GM21447 (cell line): Measurements from ENCODE around the gene DLG5.

Experiments
- ATAC-seq: cut with Tn5 transposase; IDR thresholded peaks from one replicate; pipeline ENCODE4 v1.9.1; 2021; ENCODE audit not compliant: unreplicated experiment

DLG5 gene

DNA sequence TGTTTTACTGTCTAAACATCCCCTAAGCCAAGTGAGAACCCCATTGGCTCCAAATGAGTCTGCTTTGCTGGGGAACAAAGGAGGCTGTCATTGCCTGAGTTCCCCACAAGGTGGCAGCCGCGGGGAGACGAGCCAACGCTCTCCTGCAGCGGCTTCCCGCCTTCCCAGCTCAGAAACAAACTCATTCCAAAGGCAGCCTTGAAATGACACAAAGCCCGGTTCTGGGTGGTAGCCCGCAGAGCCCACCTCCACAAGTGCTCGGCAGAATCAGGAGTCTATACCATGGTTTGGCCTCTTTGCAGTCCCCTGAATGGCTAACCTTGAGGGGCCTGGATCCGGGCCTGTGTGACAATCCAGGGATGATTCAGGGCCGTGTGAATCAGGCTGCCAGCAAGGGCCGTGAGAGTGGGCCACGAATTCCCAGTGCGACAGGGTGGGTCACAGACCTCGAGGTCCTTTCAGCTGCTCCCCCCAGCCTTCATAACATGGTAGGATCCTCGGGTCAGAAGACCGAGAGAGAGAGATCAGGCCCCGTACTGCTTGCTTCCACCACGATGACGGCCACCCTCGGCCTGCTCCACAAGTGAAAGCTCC, 79.7 kb downstream of the DLG5 start:
- peak; percentile 84 for ATAC-seq

DNA sequence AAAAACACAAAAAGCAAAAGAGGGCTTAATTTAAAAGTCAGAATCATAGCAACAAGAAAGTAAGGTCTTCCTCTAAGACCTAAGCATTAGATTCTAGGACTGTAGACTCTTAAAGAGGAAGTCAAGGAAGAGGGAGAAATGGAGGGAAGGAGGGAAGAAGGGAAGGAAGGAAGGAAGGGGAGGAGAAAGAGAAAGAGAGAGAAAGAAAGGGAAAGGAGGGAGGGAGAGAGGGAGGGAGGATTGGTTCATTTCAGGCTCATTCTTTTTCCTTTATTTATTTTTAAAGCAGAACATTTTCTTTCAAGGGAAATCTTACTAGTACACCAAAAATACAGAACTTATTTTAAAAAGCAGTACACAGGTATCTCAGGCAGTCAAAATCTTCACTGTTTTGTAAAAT, 81.1 kb downstream of the DLG5 start:
- no peak for ATAC-seq

DNA sequence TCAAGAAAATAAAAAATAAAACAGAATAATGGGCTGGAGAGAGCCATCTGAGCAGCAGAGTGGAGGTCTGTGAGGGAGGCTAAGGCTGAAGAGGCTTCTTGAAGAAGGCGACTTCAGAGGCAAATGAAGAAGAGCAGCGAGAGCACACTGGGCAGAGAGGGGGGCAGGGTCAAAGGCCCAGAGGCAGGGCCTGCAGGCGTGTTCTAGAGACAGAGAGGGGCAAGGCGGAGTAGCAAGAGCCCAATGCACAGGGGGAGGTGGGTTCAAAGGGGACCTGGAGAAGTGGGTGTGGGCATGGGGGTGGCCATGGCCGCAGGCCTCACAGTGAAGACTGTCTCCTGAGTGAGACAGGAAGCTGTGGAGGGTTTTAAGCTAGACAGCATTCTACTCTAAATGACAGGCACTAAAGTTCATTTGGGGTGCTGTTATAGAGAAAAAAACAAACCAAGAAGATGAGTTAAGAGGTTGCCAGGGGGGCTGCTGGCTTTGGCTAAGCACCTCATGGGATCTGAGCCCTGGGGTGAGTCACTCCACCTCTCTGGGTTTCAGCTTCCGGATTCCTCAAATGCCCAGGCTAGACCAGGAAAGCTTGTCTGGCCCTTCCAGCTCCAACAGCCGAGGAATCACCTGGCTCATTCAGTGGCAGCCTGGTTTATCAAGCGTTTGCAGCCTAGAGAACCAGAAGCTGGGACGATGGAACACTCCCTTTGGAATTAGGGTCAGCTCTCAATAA, 81.7 kb downstream of the DLG5 start:
- ATAC-seq, result no peak

GRCh38 chr10:77844177-77844576, 82.4 kb downstream of the DLG5 start:
- ATAC-seq, result no peak

DNA sequence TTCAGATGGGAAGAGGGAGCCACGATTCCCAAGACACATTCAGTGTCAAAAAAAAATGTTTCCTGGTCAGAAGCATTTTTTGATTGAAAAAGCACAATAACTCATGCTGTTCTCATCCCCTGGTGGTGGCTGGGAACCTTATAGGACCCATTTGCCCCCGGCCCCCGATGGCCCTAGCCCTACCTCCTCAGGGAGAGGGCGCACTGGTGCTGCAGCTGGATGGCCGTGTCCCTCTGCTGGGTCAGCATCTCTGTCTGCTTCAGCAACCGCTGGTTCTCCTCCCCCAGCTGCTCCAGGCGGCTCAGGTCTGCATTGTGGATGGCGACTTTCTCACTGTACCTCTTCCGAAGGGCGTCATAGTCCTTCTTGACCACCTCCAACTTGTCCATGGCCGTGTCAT, 83.3 kb downstream of the DLG5 start:
- ATAC-seq, result no peak

- ATAC-seq, result no peak
Observed at GRCh38 chr10:77842652-77843212, 83.8 kb downstream of the DLG5 start.

DNA sequence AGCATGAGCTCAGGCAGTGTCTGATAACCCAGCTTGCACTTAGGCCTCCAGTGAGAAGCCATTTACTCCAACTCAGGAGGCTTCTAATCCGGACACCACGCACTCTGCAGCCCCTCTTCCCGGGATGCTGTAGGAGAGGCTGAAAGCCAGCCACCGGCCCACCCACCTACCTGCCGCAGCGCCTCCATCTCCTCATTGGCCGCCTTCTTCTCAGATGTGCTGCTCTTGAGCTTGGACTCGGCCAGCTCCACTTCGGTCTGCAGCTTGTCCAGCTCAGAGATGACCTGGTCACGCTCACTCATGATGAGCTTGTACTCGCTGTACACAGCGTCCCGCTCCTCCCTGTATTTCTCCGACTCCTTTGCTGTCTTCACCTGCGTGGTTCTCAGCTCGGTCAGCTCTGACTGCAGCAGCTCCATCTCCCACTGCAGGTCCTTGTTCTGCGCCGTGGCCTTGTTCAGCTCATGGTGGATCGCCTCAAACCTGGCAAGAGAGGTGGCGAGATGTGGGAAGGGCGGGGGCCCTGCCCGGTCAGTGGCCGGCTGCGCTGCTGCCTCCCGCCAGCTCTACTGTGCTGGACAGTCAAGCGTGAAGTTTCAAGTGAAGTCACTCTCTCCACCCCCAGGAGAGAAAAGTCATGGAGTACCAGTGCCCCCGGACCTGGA, 84.7 kb downstream of the DLG5 start:
- ATAC-seq, result no peak

- no peak for ATAC-seq
Observed at GRCh38 chr10:77840636-77841035, 85.9 kb downstream of the DLG5 start.

GRCh38 chr10:77837925-77838595, 88.5 kb downstream of the DLG5 start:
- ATAC-seq, result no peak

GRCh38 chr10:77837248-77837924, 89.2 kb downstream of the DLG5 start:
- peak; percentile 87 for ATAC-seq

DNA sequence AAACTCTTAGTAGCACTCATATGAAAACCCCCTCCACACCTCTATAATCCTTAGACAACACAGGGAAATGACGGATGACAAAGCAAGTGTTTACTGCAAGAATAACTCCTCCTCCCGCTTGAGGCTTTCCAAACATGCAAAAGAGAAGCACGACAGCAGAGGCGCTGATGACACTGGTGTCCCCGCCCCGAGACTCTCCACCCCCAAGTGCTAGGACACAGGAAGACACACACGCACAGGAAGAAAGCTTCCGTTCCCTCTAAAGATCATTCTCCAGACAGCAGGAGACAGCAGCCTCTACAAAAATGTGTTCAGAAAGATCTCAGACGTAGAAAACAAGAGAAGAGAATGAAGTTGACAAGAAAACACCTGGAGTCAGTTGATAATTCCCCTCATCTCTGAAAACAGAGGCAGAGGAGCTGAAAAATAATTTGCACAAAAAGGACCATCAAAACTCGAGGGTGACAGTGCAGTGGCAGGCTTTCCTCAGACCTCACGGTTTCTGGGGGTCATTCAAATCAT, 90.2 kb downstream of the DLG5 start:
- ATAC-seq, result peak; percentile 65

DNA sequence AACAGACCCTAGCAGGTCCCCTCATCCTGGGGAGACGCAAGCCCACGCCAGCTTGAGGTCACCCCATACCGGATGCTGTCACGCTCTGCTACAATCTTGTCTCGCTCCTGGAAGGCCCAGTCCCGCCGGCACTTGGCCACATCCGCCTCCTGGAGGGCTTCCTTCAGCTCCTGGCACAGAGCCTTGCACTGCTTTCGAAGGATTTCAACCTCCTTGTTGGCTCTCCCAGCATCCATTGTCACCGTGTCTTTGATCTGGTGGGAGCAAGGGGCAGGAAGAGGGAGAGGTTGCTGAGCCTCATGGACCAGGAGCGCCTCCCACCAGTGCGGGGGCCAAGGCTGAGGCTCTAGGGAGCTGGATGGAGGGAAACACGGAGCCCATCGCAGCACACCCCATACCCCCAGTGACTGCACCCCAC, 90.9 kb downstream of the DLG5 start:
- ATAC-seq, result no peak

GRCh38 chr10:77834943-77835668, 91.4 kb downstream of the DLG5 start:
- no peak for ATAC-seq

DNA sequence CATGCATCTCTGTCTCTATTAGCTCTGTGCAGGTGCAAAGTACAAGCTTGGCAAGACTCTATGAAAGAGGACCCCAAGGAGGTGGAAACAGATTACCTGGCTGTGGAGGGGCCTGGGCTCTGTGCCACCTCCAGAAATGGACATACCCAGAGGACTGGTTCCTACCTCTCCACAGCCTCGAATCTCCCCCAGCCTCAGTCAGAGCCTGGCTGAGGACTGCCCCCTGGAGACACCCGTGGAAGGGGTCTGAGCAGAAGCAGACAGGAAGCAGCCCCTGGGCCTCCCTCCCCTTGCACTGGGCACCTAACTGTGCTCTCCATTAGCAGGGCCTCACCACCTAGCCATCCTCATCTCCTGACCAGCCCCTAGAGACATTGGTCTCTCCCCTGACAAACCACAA, 92.0 kb downstream of the DLG5 start:
- no peak for ATAC-seq

- no peak for ATAC-seq
Observed at GRCh38 chr10:77833792-77834191, 92.8 kb downstream of the DLG5 start.

- ATAC-seq, result no peak
Observed at GRCh38 chr10:77833225-77833624, 93.3 kb downstream of the DLG5 start.

- no peak for ATAC-seq
Observed at GRCh38 chr10:77832238-77832637, 94.3 kb downstream of the DLG5 start.

DNA sequence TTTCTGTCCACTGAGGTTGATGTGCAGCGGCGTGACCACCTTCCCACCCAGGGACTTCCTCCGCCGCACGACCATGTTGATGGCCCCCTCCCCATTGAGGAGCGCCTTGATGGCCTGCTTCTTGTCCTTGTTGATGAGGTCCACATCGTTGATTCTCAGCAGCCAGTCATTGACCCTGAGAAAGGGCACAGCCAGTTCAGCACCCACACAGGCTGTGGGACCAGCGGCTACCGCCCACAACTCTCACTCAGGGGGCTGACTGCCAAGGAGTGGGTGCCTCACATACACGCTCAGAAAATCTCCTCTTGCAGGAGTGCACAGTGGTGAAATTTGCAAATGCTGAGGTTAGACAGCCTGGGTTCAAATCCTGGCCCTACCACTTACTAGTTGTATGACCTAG, 97.2 kb downstream of the DLG5 start:
- no peak for ATAC-seq

GRCh38 chr10:77828377-77828776, 98.2 kb downstream of the DLG5 start:
- ATAC-seq, result no peak

DNA sequence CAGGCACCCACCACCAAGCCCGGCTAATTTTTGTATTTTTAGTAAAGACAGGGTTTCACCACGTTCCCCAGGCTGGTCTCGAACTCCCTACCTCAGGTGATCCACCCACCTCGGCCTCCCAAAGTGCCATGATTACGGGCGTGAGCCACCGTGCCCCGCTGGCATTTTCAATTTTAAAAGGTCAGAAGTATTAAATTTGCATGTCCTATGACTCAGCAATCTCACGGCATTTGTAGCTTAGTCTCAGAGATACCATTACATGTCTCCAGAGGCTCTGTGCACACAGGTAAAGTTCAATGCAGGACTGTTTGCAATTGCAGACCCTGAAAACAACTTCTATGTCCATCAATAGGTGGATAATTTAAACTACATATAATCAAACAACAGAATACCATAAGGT, 99.2 kb downstream of the DLG5 start:
- ATAC-seq, result no peak
